Fibroblast of lung (primary cell): Measurements from ENCODE around the gene LYL1. TPM values are rescaled to one million over a fixed set of nuclear protein-coding genes. Genes with fewer than 3 reads are reported as not detected.

Experiments
- DNase-seq, 2 donors: peaks; one replicate each; pipeline versions ENCODE4 v3.0.0 to v3.0.0-alpha.2; 2010; ENCODE audit warnings: low read depth in 2 of 2
- H2AFZ ChIP-seq: 2 replicates; pipeline ENCODE4 v1.5.1; 2012; ENCODE audit warnings: low read length, control low read depth, inconsistent platforms
- H3K27ac ChIP-seq: 2 replicates; pipeline ENCODE4 v1.5.1; 2011; ENCODE audit warnings: low read length, control low read depth; ENCODE audit not compliant: insufficient read depth
- H3K27me3 ChIP-seq: 2 replicates; pipeline ENCODE4 v1.5.1; 2011; ENCODE audit warnings: mild to moderate bottlenecking, low read length; ENCODE audit not compliant: control insufficient read depth, insufficient read depth
- H3K36me3 ChIP-seq: 2 replicates; pipeline ENCODE4 v1.5.1; 2011; ENCODE audit warnings: low read length; ENCODE audit not compliant: control insufficient read depth, insufficient read depth
- H3K4me1 ChIP-seq: 2 replicates; pipeline ENCODE4 v1.5.1; 2011; ENCODE audit warnings: low read length; ENCODE audit not compliant: control insufficient read depth, insufficient read depth; ENCODE audit errors: extremely low read depth
- H3K4me2 ChIP-seq: 2 replicates; pipeline ENCODE4 v1.5.1; 2011; ENCODE audit warnings: low read length, control low read depth; ENCODE audit not compliant: insufficient read depth; ENCODE audit errors: extremely low read depth
- H3K4me3 ChIP-seq, 4 experiments: fragments of 200-600 bp in 1 of 4; sonication (generic) in 1 of 4; replicated peaks in 1 of 4; 2 replicates each; pipeline ENCODE4 v1.5.1; 2011 to 2016; ENCODE audit warnings: low read length in 4 of 4, low read depth in 3 of 4, mild to moderate bottlenecking in 3 of 4, control low read depth in 2 of 4, inconsistent platforms in 1 of 4, mixed read lengths in 1 of 4; ENCODE audit not compliant: insufficient read depth in 1 of 4; ENCODE audit errors: control extremely low read depth in 1 of 4
- H3K79me2 ChIP-seq: 2 replicates; pipeline ENCODE4 v1.5.1; 2012; ENCODE audit warnings: mild to moderate bottlenecking, low read length, inconsistent platforms; ENCODE audit not compliant: control insufficient read depth, insufficient read depth
- H3K9ac ChIP-seq: 2 replicates; pipeline ENCODE4 v1.5.1; 2011; ENCODE audit warnings: mild to moderate bottlenecking, low read length, control low read depth; ENCODE audit not compliant: insufficient read depth
- H3K9me3 ChIP-seq: 2 replicates; pipeline ENCODE4 v1.5.1; 2012; ENCODE audit warnings: low read depth, low read length; ENCODE audit not compliant: control insufficient read depth, insufficient read depth
- H4K20me1 ChIP-seq: 2 replicates; pipeline ENCODE4 v1.5.1; 2011; ENCODE audit warnings: low read length; ENCODE audit not compliant: control insufficient read depth, insufficient read depth; ENCODE audit errors: extremely low read depth
- EZH2 ChIP-seq: IDR thresholded peaks from 2 replicates; pipeline ENCODE4 v1.5.1; 2012; ENCODE audit warnings: low read length, control low read depth, mild to moderate bottlenecking; ENCODE audit errors: missing control alignments
- polyA plus RNA-seq, 2 donors: library from polyadenylated mRNA; depleted of rRNA in 1 of 2; stranded (reverse) in 1 of 2; unstranded in 1 of 2; fragments of >200 nt; gene quantifications; 2 replicates each; pipeline ENCODE4 v1.2.1, GENCODE V29; 2011 to 2012; ENCODE audit warnings: missing spikeins in 1 of 2
- total RNA-seq: library from RNA; depleted of rRNA; stranded (reverse); fragments of >200 nt; gene quantifications from 2 replicates; pipeline ENCODE4 v1.2.1, GENCODE V29; 2014
- TF ChIP-seq, protein P1 (sequence below), 2 donors: IDR thresholded peaks in 1 of 2; conservative IDR thresholded peaks in 1 of 2; 1 replicate in 1 of 2; 2 replicates in 1 of 2; pipeline ENCODE4 v1.5.1; 2011 to 2012; ENCODE audit warnings: low read length in 2 of 2, control low read depth in 1 of 2, inconsistent platforms in 1 of 2, low read depth in 1 of 2, mild to moderate bottlenecking in 1 of 2

The LYL1 gene
- total and polyA plus RNA-seq, 2 donors (not counting 1 experiment from before 2014, with no cell fraction given): 0.30 to 1.2 TPM

GRCh38 chr19:13122275-13122878 lies 19.7 kb upstream of the LYL1 start:
- no peak for DNase-seq

GRCh38 chr19:13121551-13122274 lies 19.1 kb upstream of the LYL1 start:
- Histone ChIP-seq H4K20me1 (peaks cover 1% of the 10 kb centered on the region), H3K4me3 (no peak overlapping the region), H3K27me3 (no peaks in the 10 kb centered on the region), H3K9me3 (no peaks in the 10 kb centered on the region), H3K79me2 (peaks cover 75% of the 10 kb centered on the region), H3K27ac (peak overlapping the region; percentile 39), H3K36me3 (peaks cover 6% of the 10 kb centered on the region), H2AFZ (no peak overlapping the region), H3K4me1 (peaks cover 14% of the 10 kb centered on the region), H3K4me2 (no peak overlapping the region), H3K9ac (no peak overlapping the region)
- no peak for TF ChIP-seq EZH2
- TF ChIP-seq, protein P1, sequence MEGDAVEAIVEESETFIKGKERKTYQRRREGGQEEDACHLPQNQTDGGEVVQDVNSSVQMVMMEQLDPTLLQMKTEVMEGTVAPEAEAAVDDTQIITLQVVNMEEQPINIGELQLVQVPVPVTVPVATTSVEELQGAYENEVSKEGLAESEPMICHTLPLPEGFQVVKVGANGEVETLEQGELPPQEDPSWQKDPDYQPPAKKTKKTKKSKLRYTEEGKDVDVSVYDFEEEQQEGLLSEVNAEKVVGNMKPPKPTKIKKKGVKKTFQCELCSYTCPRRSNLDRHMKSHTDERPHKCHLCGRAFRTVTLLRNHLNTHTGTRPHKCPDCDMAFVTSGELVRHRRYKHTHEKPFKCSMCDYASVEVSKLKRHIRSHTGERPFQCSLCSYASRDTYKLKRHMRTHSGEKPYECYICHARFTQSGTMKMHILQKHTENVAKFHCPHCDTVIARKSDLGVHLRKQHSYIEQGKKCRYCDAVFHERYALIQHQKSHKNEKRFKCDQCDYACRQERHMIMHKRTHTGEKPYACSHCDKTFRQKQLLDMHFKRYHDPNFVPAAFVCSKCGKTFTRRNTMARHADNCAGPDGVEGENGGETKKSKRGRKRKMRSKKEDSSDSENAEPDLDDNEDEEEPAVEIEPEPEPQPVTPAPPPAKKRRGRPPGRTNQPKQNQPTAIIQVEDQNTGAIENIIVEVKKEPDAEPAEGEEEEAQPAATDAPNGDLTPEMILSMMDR (conservative IDR thresholded peaks at IDR 0.05 in 1 of 2, IDR thresholded peaks at IDR 0.05 in 1 of 2; ENCODE audit: low read depth in 1 of 2, low read length in 2 of 2): no peak
- DNase-seq: no peak

More at GRCh38 chr19:13122275-13122878, 19.7 kb upstream of the LYL1 start:
- H3K36me3 ChIP-seq: peaks cover 6% of the 10 kb centered on the region
- peaks cover 1% of the 10 kb centered on the region for H4K20me1 ChIP-seq
- H3K4me1 ChIP-seq: peaks cover 14% of the 10 kb centered on the region
- no peak overlapping the region for H3K9ac ChIP-seq
- no peaks in the 10 kb centered on the region for H3K27me3 ChIP-seq
- no peak overlapping the region for H3K4me3 ChIP-seq
- H3K79me2 ChIP-seq: peaks cover 80% of the 10 kb centered on the region
- no peak overlapping the region for H3K27ac ChIP-seq
- H3K9me3 ChIP-seq: no peaks in the 10 kb centered on the region
- TF ChIP-seq, protein P1 (conservative IDR thresholded peaks at IDR 0.05 in 1 of 2, IDR thresholded peaks at IDR 0.05 in 1 of 2; ENCODE audit: low read depth in 1 of 2, low read length in 2 of 2): no peak
- no peak for TF ChIP-seq EZH2
- H2AFZ ChIP-seq: no peak overlapping the region
- H3K4me2 ChIP-seq: no peak overlapping the region

GRCh38 chr19:13120817-13121216 lies 18.2 kb upstream of the LYL1 start:
- no peaks in the 10 kb centered on the region for H3K27me3 ChIP-seq
- no peaks in the 10 kb centered on the region for H3K9me3 ChIP-seq
- H2AFZ ChIP-seq: no peak overlapping the region
- H3K4me1 ChIP-seq: peaks cover 14% of the 10 kb centered on the region
- peaks cover 4% of the 10 kb centered on the region for H3K36me3 ChIP-seq
- H4K20me1 ChIP-seq: peaks cover 1% of the 10 kb centered on the region
- H3K27ac ChIP-seq: peak overlapping the region; percentile 39
- H3K9ac ChIP-seq: no peak overlapping the region
- peak; percentile 19 to 75 for DNase-seq
- peak overlapping the region; percentile 30 for H3K4me2 ChIP-seq
- TF ChIP-seq, protein P1 (conservative IDR thresholded peaks at IDR 0.05 in 1 of 2, IDR thresholded peaks at IDR 0.05 in 1 of 2; ENCODE audit: low read depth in 1 of 2, low read length in 2 of 2): no peak
- TF ChIP-seq EZH2: no peak
- H3K4me3 ChIP-seq: peak overlapping the region in 2 of 4 experiments; percentile 1 to 91
- H3K79me2 ChIP-seq: peaks cover 73% of the 10 kb centered on the region
